NT2/D1 (cell line): ENCODE data around the gene MED16.

ENCODE experiments used
- YY1 ChIP-seq: IDR thresholded peaks from 2 replicates; pipeline ENCODE4 v1.6.1; 2011; ENCODE audit not compliant: insufficient read length, insufficient read depth
- ZNF274 ChIP-seq: IDR thresholded peaks from 2 replicates; pipeline ENCODE4 v1.6.1; 2011; ENCODE audit warnings: mild to moderate bottlenecking, low read depth, low read length

DNA sequence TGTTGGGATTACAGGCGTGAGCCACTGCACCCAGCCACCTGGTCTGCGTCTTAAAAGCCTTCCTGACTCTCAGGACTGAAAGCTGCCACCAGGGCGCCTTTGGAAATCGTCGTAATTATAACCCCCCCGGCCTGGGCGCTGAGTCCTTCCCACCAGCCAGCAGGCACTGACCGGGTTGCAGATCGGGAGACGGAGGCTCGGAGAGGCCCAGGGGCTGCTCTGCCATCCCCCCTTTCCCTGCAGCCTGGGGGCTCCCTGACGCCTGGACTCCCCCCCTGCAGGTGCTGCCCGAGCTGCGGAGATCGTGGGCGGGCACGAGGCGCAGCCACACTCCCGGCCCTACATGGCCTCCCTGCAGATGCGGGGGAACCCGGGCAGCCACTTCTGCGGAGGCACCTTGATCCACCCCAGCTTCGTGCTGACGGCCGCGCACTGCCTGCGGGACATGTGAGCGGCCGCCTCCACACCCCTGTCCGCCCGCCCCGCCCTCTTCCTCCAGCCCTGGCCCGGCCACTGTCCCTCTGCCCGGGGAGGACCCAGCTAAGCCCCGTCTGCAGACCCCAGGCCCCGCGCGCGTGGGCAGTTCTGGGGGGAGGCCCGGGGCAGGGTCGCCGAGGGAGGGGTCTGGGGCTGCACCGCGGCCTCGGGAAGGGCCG is 49.7 kb downstream of the MED16 start:
- TF ChIP-seq ZNF274: no peak
- TF ChIP-seq YY1: no peak
